ENCODE results near the gene ZNF385B. TPM values are rescaled to one million over a fixed set of nuclear protein-coding genes. Genes with fewer than 3 reads are reported as not detected.

The ZNF385B gene
- total RNA-seq, 1 experiment from 2014 or later, result 2.2 TPM

GRCh38 chr2:179478771-179479170 lies 382.6 kb downstream of the ZNF385B start:
- POLR2A ChIA-PET, result no interaction called here
- Mint-ChIP-seq H3K9me3 (peaks cover under 1% of the 10 kb centered on the region), H3K4me1 (peaks cover 5% of the 10 kb centered on the region; the same call in 1 of the 2 replicates), H3K36me3 (no peaks in the 10 kb centered on the region), H3K27ac (no peak overlapping the region), H3K4me3 (no peak overlapping the region), H3K27me3 (ENCODE audit: low read depth) (no peaks in the 10 kb centered on the region)
- TF ChIP-seq CBFB (CRISPR knock-in tag; IDR thresholded peaks at IDR 0.05; ENCODE audit: low read depth) (no peak), ERG (CRISPR knock-in tag; IDR thresholded peaks at IDR 0.05) (no peak), PRDM15 (CRISPR knock-in tag; IDR thresholded peaks at IDR 0.05) (no peak)
- ATAC-seq, result no peak
- CTCF ChIA-PET, result no interaction called here
- no peak for DNase-seq (ENCODE audit: low spot score)

- DNase-seq (ENCODE audit: low spot score) (no peak), ATAC-seq (no peak)
- TF ChIP-seq ATF1 (CRISPR knock-in tag; IDR thresholded peaks at IDR 0.05), result no peak
- TF ChIP-seq AR (CRISPR knock-in tag; IDR thresholded peaks at IDR 0.05), result no peak
- no peak for TF ChIP-seq CDX4 (CRISPR knock-in tag; IDR thresholded peaks at IDR 0.05; ENCODE audit: borderline replicate concordance)
- no peak for TF ChIP-seq MAX (CRISPR knock-in tag; IDR thresholded peaks at IDR 0.05)
- TF ChIP-seq E2F4 (CRISPR knock-in tag; IDR thresholded peaks at IDR 0.05; ENCODE audit: borderline replicate concordance, low read depth), result no peak
- no peak for TF ChIP-seq ZNF317 (CRISPR knock-in tag; IDR thresholded peaks at IDR 0.05; ENCODE audit: borderline replicate concordance, low read depth)
- TF ChIP-seq E2F5 (CRISPR knock-in tag; IDR thresholded peaks at IDR 0.05), result no peak
- no peak for TF ChIP-seq ZNF423 (CRISPR knock-in tag; IDR thresholded peaks at IDR 0.05)
- no peak for TF ChIP-seq IRF1 (CRISPR knock-in tag; IDR thresholded peaks at IDR 0.05)
- TF ChIP-seq NFYB (CRISPR knock-in tag; conservative IDR thresholded peaks at IDR 0.05; ENCODE audit: low read depth), result no peak
- no peak for TF ChIP-seq E2F1 (CRISPR knock-in tag; IDR thresholded peaks at IDR 0.05)
- no peak for TF ChIP-seq USF2 (CRISPR knock-in tag; IDR thresholded peaks at IDR 0.05)
- Mint-ChIP-seq H3K27me3 (ENCODE audit: low read depth) (no peaks in the 10 kb centered on the region), H3K4me3 (no peak overlapping the region), H3K27ac (no peak overlapping the region), H3K4me1 (peaks cover 18% of the 10 kb centered on the region), H3K9me3 (peaks cover 4% of the 10 kb centered on the region), H3K36me3 (no peaks in the 10 kb centered on the region)
- ChIA-PET POLR2A (no interaction called here), CTCF (no interaction called here)
These were observed 390.4 kb downstream of the ZNF385B start for GRCh38 chr2:179470992-179471391.
